GM19438 (cell line): Measurements from ENCODE around the gene STAT4.
A peak's percentile ranks its signal among the peaks of the same experiment; 100 is the strongest.

ENCODE experiments used
- ATAC-seq: cut with Tn5 transposase; IDR thresholded peaks from one replicate; pipeline ENCODE4 v1.9.1; 2021; ENCODE audit warnings: low read depth; ENCODE audit not compliant: unreplicated experiment

Gene STAT4

DNA sequence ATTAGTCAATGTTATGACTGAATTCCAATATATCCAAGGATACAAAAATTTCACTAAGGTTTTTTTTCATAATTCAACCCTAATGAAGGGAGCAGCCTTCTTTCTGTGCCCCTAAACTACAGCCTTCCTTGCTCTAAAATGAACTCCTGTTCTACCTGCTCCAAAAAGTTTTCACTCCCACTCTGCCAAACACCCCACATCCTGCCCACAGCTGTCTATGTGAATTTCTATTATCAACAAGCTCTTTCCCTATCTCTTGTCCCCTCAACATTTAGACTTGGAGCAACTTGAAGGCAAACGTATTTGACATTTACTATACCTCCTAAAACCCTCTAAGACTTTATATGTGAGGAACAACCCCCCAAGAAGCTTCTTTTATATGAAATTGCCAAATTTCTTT is 2.5 kb downstream of the STAT4 start:
- ATAC-seq = no peak

GRCh38 chr2:191145769-191146471 is 4.9 kb downstream of the STAT4 start:
- no peak for ATAC-seq

DNA sequence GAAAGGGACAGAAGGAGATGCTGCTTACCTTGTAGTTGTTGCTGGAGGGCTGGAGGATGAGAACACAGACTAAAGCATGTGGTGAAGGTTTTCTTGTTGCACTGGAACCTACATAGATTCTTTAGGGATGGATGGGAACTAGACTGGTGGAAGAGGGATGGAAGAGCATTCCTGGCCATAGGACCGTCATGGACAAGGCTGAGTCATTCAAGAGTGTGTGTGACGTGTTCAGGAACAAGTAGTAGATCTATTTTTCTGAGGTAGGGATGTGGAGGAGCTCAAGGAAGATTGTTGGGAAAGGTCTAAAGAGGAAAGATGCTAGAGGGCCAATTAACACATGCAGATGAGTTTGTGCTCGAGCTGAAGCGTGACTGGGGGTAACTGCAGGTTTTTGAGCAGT is 6.6 kb downstream of the STAT4 start:
- no peak for ATAC-seq

GRCh38 chr2:191143791-191144190 is 7.0 kb downstream of the STAT4 start:
- no peak for ATAC-seq

GRCh38 chr2:191128911-191129304 is 21.9 kb downstream of the STAT4 start:
- ATAC-seq = no peak

GRCh38 chr2:191128172-191128910 is 22.5 kb downstream of the STAT4 start:
- no peak for ATAC-seq

- ATAC-seq = no peak
These were observed 23.6 kb downstream of the STAT4 start for GRCh38 chr2:191127235-191127634.

- ATAC-seq = no peak
These were observed 24.3 kb downstream of the STAT4 start for GRCh38 chr2:191126386-191127085.

DNA sequence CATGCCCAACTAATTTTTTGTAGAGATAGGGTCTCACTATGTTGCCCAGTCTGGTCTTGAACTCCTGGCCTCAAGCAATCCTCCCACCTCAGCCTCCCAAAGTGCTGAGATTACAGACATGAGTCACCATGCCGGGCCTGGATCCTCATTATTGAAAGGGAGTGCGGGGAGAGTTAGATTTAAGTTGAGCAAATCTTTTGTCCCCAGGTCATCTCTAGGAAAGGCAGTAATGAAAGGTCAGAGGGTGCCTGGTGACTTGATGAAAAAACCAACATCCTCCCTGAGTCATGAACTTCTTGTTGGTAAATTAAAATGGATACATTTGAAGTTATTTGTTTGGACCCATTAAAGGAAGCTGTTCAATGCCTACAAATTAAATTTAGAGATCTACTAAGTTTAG is 25.1 kb downstream of the STAT4 start:
- ATAC-seq = no peak

DNA sequence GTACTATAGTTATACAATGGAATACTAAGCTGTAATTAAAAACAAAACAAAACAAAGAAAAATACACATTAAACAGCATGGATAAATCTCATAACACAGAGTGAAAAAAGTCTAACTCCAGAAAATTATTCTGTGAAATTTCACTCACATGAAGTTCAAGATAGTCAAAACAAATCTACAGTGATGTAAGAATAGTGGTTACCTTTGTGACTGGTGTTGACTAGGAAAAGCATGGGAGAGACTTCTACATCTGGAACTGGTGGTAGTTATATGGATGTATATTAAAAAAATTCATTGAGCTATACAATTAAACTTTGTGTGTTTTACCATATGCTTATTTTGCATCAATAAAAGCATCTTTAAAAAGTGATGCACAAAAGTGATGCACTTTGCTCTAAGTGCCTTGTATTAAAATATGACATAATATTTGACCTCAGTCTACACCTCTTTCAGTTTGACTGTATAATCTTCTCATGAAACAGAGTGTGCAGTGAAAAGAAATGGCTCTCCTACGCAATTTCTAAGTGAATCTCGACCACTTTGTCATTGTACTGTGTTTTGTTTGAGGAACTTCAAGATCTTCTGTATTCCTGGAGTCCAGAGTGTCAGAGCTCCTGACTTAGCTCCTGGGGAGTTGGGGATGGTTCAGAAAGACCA is 28.0 kb downstream of the STAT4 start:
- ATAC-seq = no peak

DNA sequence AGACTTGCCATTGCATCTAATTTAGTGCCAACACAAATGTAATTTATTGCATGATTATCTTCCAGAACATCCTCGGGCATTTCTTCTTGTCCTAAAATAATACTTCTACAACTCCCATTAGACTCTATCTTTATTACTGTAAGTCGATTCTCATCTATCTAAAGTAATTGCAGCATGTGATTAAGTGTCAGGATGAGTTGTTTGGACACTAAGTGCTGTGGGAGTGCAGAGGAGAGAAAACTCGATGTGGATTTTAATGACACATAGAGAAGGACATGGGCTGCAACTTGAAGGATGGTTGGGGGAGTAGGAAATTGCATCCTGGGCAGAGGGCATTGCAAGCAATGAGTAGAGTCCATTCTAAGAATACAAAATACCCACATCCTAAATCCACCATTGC is 33.5 kb downstream of the STAT4 start:
- ATAC-seq = no peak

DNA sequence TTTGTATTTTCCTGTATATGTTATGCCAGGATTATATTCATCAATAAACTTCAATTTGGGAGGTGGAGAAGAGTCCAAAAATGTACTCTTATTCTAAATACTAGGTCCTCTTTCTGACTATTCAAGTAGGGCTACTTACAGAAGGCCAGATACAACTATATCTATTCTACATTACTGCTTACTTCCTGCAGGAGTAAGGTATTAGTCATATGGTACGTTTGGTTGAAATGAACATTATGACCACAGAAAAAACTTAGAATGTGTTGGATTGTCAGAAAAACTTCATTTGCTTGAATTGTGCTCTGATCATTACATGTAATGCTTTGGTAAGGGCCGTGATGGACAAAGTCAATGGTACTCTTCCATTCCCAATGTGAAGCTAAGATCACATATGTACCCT is 35.0 kb downstream of the STAT4 start:
- ATAC-seq = peak; percentile 31

DNA sequence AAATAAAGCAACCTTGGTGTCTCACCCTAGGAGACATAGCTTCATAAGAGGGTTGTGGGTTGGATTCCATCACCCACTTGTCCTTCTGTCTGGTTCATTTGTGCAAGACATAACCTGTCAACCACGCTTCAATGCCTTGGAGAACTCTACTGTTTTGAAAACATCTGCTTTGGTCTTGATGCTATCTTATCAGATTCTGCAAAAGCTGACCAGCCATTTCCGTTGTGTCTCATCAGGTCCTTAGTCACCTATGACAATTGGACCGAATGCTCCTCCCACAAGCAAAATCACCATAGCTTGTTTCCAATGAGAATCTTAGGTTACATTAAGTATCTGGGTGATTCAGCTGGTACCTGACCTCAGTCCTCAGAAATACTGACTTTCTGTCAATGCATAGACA is 35.4 kb downstream of the STAT4 start:
- peak; percentile 59 for ATAC-seq

- peak; percentile 85 for ATAC-seq
These were observed 36.3 kb downstream of the STAT4 start for GRCh38 chr2:191114403-191114886.

- no peak for ATAC-seq
These were observed 37.0 kb downstream of the STAT4 start for GRCh38 chr2:191113761-191114160.

DNA sequence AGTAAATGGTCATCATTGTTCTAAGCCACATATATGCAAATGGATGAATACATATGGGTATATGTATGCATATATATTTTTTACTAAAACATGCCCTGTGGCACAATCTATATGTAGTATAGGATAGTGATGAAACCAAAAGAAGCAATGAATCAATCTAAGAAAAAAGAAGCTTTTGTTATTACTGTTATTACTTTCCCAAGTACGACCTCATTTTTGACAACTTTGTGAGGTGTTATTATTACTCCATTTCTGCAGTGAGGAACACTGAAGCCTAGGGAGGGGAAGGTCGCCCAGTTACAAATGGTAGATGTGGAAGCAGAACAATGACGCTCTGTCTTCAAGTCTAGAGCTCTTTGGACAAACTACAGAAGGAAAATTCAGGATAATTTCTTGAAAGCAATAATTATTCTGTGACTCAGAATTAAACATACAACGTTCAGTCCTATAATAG is 38.3 kb downstream of the STAT4 start:
- ATAC-seq = no peak

- ATAC-seq = no peak
These were observed 40.9 kb downstream of the STAT4 start for GRCh38 chr2:191109888-191110287.

GRCh38 chr2:191108331-191108730 is 42.5 kb downstream of the STAT4 start:
- ATAC-seq = no peak

DNA sequence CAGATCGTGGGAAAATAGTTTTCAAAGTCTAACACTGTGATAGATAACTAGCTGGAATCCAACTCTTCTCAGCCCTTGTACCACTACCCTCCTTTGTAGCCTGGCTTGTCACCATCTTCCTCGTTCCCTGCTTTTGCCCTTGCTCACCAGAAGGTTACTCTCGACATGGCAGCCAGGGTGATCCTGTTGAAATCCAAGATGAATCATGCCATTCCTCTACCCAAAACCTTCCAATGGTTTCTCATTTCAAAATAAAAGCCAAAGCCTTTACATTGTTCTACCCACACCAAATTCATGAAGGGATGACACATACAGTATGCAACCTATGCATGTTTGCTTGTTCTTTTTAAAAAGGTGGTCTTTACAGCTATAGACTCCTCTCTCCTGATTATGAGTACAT is 45.7 kb downstream of the STAT4 start:
- ATAC-seq = no peak

DNA sequence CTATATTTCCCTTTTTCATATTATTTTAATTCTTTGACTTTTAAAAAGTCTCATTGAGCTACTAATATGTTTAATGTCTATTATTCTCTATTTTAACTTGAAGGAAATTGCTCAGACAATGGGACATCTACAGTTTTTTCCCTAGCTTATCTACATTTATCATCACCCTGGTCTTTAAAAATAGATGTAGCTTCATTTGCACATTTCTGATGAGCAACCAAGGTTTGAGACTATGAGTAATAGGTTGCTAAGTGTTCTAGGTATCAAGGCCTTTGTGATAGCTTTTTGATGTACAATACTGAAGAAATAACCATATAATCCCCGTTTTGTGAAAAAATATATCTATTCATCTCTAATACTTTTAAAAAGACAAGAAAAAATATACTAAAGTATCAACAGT is 47.0 kb downstream of the STAT4 start:
- ATAC-seq = no peak

- no peak for ATAC-seq
These were observed 50.6 kb downstream of the STAT4 start for GRCh38 chr2:191100216-191100615.
